Measurements from ENCODE around the gene MRPL54. TPM values are rescaled to one million over a fixed set of nuclear protein-coding genes. Genes with fewer than 3 reads are reported as not detected.
A peak's percentile ranks its signal among the peaks of the same experiment; 100 is the strongest.

MRPL54 gene
- total and polyA plus RNA-seq, 2 experiments from 2014 or later, result 29.7 to 89.9 TPM

DNA sequence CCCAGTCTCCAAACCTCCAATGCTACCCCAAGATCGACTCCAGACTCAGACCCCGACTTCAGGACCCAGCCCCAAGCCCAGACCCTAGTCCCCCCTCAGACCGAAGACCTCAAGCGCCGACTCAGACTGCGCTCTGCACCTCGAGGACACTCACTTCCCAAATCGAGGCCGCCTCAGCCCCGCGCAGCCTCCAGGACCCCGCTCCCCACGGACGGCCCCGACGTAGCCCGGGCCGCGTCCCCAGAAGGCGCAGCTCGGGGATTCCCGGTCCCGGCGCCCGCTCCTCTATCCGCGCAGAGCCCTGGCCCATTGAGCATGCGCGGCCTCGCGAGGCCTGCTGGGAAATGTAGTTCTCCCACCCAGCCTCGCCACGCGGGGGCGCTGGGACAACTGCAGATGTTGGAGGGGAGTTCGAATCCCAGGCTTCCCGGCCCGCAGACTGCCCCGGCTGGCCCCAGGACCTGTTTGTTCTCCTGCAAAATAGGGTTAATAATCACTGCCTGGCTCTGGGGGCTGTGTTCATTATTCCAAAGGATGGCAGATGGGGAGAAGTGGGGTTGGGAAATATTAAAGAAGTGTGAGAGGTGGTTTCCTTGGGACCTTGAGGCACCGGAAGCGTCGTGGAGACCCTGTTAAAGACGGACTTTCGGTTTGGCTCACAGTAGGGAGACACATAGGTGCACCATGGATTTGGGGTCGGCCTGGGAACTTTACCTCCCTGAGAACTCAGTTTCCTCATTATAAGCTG, 926 bp upstream of the MRPL54 start, which contains the start of gene APBA3:
APBA3 (minus strand) TSS at position 311 of the 748 bp plus-strand sequence. CDS start 1,428 bp downstream, outside the sequence.
- Mint-ChIP-seq H3K36me3 (ENCODE audit: low read depth) (peaks cover 4% of the 10 kb centered on the region; the same call in 2 of the 3 replicates), H3K27me3 (ENCODE audit: insufficient read depth, low read depth, poor library complexity) (peaks cover 11% of the 10 kb centered on the region), H3K4me1 (peaks cover 4% of the 10 kb centered on the region), H3K27ac (peak within 1 kb of the TSS; percentile 97), H3K9me3 (peaks cover 2% of the 10 kb centered on the region; the same call in 1 of the 3 replicates), H3K4me3 (peak within 1 kb of the TSS; percentile 96)
- peak within 1 kb of the TSS; percentile 93 for H3K4me2 ChIP-seq
- ATAC-seq (peak; percentile 79), DNase-seq (ENCODE audit: low spot score) (peak; percentile 94)
- H3K4me1 ChIP-seq (ENCODE audit: insufficient read depth), result peaks cover 3% of the 10 kb centered on the region
- H3F3A ChIP-seq (replicated peaks; ENCODE audit: low read depth), result no peaks in the 10 kb centered on the region
- H3K27me3 ChIP-seq (ENCODE audit: insufficient read depth), result no peaks in the 10 kb centered on the region
- H3K9me2 ChIP-seq (ENCODE audit: insufficient read depth), result no peaks in the 10 kb centered on the region; the same call in 1 of the 2 replicates
- peaks cover 22% of the 10 kb centered on the region for H3K79me2 ChIP-seq (replicated peaks; ENCODE audit: insufficient read depth)
- H3K4me3 ChIP-seq, result peak within 1 kb of the TSS; percentile 99
- H3K27ac ChIP-seq (ENCODE audit: low read depth), result peak within 1 kb of the TSS; percentile 73
- peak; percentile 50; the same call in 1 of the 2 replicates for TF ChIP-seq CREB1 (CRISPR knock-in tag; IDR thresholded peaks at IDR 0.05; ENCODE audit: low read depth)
- TF ChIP-seq JUNB (IDR thresholded peaks at IDR 0.05; ENCODE audit: unreplicated experiment), result no peak
- TF ChIP-seq, protein P1, sequence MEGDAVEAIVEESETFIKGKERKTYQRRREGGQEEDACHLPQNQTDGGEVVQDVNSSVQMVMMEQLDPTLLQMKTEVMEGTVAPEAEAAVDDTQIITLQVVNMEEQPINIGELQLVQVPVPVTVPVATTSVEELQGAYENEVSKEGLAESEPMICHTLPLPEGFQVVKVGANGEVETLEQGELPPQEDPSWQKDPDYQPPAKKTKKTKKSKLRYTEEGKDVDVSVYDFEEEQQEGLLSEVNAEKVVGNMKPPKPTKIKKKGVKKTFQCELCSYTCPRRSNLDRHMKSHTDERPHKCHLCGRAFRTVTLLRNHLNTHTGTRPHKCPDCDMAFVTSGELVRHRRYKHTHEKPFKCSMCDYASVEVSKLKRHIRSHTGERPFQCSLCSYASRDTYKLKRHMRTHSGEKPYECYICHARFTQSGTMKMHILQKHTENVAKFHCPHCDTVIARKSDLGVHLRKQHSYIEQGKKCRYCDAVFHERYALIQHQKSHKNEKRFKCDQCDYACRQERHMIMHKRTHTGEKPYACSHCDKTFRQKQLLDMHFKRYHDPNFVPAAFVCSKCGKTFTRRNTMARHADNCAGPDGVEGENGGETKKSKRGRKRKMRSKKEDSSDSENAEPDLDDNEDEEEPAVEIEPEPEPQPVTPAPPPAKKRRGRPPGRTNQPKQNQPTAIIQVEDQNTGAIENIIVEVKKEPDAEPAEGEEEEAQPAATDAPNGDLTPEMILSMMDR (conservative IDR thresholded peaks at IDR 0.05; ENCODE audit: low read depth in 2 of 2), result peak; percentile 58 to 79
- TF ChIP-seq NANOG (IDR thresholded peaks at IDR 0.05; ENCODE audit: borderline replicate concordance), result no peak
- TF ChIP-seq, protein P2, sequence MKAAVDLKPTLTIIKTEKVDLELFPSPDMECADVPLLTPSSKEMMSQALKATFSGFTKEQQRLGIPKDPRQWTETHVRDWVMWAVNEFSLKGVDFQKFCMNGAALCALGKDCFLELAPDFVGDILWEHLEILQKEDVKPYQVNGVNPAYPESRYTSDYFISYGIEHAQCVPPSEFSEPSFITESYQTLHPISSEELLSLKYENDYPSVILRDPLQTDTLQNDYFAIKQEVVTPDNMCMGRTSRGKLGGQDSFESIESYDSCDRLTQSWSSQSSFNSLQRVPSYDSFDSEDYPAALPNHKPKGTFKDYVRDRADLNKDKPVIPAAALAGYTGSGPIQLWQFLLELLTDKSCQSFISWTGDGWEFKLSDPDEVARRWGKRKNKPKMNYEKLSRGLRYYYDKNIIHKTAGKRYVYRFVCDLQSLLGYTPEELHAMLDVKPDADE (IDR thresholded peaks at IDR 0.05), result peak; percentile 90
- TF ChIP-seq, protein P3, sequence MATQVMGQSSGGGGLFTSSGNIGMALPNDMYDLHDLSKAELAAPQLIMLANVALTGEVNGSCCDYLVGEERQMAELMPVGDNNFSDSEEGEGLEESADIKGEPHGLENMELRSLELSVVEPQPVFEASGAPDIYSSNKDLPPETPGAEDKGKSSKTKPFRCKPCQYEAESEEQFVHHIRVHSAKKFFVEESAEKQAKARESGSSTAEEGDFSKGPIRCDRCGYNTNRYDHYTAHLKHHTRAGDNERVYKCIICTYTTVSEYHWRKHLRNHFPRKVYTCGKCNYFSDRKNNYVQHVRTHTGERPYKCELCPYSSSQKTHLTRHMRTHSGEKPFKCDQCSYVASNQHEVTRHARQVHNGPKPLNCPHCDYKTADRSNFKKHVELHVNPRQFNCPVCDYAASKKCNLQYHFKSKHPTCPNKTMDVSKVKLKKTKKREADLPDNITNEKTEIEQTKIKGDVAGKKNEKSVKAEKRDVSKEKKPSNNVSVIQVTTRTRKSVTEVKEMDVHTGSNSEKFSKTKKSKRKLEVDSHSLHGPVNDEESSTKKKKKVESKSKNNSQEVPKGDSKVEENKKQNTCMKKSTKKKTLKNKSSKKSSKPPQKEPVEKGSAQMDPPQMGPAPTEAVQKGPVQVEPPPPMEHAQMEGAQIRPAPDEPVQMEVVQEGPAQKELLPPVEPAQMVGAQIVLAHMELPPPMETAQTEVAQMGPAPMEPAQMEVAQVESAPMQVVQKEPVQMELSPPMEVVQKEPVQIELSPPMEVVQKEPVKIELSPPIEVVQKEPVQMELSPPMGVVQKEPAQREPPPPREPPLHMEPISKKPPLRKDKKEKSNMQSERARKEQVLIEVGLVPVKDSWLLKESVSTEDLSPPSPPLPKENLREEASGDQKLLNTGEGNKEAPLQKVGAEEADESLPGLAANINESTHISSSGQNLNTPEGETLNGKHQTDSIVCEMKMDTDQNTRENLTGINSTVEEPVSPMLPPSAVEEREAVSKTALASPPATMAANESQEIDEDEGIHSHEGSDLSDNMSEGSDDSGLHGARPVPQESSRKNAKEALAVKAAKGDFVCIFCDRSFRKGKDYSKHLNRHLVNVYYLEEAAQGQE (IDR thresholded peaks at IDR 0.05; ENCODE audit: unreplicated experiment), result no peak
- TF ChIP-seq, protein P4, sequence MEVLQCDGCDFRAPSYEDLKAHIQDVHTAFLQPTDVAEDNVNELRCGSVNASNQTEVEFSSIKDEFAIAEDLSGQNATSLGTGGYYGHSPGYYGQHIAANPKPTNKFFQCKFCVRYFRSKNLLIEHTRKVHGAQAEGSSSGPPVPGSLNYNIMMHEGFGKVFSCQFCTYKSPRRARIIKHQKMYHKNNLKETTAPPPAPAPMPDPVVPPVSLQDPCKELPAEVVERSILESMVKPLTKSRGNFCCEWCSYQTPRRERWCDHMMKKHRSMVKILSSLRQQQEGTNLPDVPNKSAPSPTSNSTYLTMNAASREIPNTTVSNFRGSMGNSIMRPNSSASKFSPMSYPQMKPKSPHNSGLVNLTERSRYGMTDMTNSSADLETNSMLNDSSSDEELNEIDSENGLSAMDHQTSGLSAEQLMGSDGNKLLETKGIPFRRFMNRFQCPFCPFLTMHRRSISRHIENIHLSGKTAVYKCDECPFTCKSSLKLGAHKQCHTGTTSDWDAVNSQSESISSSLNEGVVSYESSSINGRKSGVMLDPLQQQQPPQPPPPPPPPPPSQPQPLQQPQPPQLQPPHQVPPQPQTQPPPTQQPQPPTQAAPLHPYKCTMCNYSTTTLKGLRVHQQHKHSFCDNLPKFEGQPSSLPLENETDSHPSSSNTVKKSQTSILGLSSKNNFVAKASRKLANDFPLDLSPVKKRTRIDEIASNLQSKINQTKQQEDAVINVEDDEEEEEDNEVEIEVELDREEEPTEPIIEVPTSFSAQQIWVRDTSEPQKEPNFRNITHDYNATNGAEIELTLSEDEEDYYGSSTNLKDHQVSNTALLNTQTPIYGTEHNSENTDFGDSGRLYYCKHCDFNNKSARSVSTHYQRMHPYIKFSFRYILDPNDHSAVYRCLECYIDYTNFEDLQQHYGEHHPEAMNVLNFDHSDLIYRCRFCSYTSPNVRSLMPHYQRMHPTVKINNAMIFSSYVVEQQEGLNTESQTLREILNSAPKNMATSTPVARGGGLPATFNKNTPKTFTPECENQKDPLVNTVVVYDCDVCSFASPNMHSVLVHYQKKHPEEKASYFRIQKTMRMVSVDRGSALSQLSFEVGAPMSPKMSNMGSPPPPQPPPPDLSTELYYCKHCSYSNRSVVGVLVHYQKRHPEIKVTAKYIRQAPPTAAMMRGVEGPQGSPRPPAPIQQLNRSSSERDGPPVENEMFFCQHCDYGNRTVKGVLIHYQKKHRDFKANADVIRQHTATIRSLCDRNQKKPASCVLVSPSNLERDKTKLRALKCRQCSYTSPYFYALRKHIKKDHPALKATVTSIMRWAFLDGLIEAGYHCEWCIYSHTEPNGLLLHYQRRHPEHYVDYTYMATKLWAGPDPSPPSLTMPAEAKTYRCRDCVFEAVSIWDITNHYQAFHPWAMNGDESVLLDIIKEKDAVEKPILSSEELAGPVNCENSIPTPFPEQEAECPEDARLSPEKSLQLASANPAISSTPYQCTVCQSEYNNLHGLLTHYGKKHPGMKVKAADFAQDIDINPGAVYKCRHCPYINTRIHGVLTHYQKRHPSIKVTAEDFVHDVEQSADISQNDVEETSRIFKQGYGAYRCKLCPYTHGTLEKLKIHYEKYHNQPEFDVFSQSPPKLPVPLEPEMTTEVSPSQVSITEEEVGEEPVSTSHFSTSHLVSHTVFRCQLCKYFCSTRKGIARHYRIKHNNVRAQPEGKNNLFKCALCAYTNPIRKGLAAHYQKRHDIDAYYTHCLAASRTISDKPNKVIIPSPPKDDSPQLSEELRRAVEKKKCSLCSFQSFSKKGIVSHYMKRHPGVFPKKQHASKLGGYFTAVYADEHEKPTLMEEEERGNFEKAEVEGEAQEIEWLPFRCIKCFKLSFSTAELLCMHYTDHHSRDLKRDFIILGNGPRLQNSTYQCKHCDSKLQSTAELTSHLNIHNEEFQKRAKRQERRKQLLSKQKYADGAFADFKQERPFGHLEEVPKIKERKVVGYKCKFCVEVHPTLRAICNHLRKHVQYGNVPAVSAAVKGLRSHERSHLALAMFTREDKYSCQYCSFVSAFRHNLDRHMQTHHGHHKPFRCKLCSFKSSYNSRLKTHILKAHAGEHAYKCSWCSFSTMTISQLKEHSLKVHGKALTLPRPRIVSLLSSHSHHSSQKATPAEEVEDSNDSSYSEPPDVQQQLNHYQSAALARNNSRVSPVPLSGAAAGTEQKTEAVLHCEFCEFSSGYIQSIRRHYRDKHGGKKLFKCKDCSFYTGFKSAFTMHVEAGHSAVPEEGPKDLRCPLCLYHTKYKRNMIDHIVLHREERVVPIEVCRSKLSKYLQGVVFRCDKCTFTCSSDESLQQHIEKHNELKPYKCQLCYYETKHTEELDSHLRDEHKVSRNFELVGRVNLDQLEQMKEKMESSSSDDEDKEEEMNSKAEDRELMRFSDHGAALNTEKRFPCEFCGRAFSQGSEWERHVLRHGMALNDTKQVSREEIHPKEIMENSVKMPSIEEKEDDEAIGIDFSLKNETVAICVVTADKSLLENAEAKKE (CRISPR knock-in tag; IDR thresholded peaks at IDR 0.05), result no peak
- no peak for TF ChIP-seq STAT1 (IDR thresholded peaks at IDR 0.05; ENCODE audit: unreplicated experiment)
- peak; percentile 95 for TF ChIP-seq POLR2AphosphoS5 (IDR thresholded peaks at IDR 0.05; ENCODE audit: low read depth)
- no peak for TF ChIP-seq EZH2phosphoT487 (IDR thresholded peaks at IDR 0.05; ENCODE audit: unreplicated experiment)
- TF ChIP-seq ZNF331 (CRISPR knock-in tag; IDR thresholded peaks at IDR 0.05; ENCODE audit: low read depth), result no peak
- peak; percentile 40; the same call in 1 of the 2 replicates for TF ChIP-seq ZNF114 (CRISPR knock-in tag; IDR thresholded peaks at IDR 0.05)
- H3K36me3 ChIP-seq (ENCODE audit: insufficient read depth), result no peaks in the 10 kb centered on the region
- no peaks in the 10 kb centered on the region for H4K20me1 ChIP-seq (replicated peaks; ENCODE audit: insufficient read depth)
- peak within 1 kb of the TSS; percentile 96 for H2AFZ ChIP-seq
